Fibroblast of mammary gland (primary cell): ENCODE results near the gene HIGD2B.
"Not testable (repeated sequence)": the region's sequence is repeated elsewhere in the genome, so short reads cannot be mapped to it uniquely, and the experiment has no call there.

Experiments
- DNase-seq: peaks from one replicate; pipeline ENCODE4 v3.0.0-alpha.2; 2010; ENCODE audit warnings: low read depth
- H3K4me3 ChIP-seq: 2 replicates; pipeline ENCODE4 v1.5.1; 2011; ENCODE audit warnings: low read depth, mild to moderate bottlenecking, low read length, moderate library complexity; ENCODE audit not compliant: control insufficient read depth
- CTCF ChIP-seq: conservative IDR thresholded peaks from 2 replicates; pipeline ENCODE4 v1.5.1; 2011; ENCODE audit warnings: low read depth, low read length, inconsistent platforms; ENCODE audit not compliant: control insufficient read depth, insufficient read depth

HIGD2B gene

GRCh38 chr15:72628249-72629067, 57.5 kb downstream of the HIGD2B start:
- peak; percentile 17 for TF ChIP-seq CTCF
- DNase-seq, result not testable (repeated sequence)

GRCh38 chr15:72626153-72626552, 59.8 kb downstream of the HIGD2B start:
- H3K4me3 ChIP-seq, DNase-seq: not testable (repeated sequence)

More at GRCh38 chr15:72628249-72629067, 57.5 kb downstream of the HIGD2B start:
- H3K4me3 ChIP-seq, result not testable (repeated sequence)
